CD4-positive, CD25-positive, alpha-beta regulatory T cell (primary cell): ENCODE measurements around the gene DCDC1. TPM values are rescaled to one million over a fixed set of nuclear protein-coding genes. Genes with fewer than 3 reads are reported as not detected.

Source experiments
- ATAC-seq, 2 donors: fragments of 150-1000 bp; cut with Tn5 transposase; one replicate each; pipeline ENCODE4 v1.10.0; 2021; ENCODE audit warnings: low read depth in 2 of 2, moderate number of reproducible peaks in 2 of 2, moderate library complexity in 1 of 2
- DNase-seq, 3 donors: peaks; one replicate each; pipeline versions ENCODE4 v3.0.0 to v3.0.0-alpha.2; 2012 to 2022; ENCODE audit warnings: mixed read lengths in 1 of 3
- H3K27ac ChIP-seq: one replicate; pipeline ENCODE4 v1.7.0; 2013; ENCODE audit warnings: mild to moderate bottlenecking, low read length; ENCODE audit not compliant: insufficient read depth, poor library complexity, severe bottlenecking
- H3K27me3 ChIP-seq: one replicate; pipeline ENCODE4 v1.7.0; 2013; ENCODE audit warnings: low read length; ENCODE audit not compliant: control insufficient read depth, insufficient read depth
- H3K36me3 ChIP-seq: one replicate; pipeline ENCODE4 v1.7.0; 2013; ENCODE audit warnings: mild to moderate bottlenecking, low read length, moderate library complexity; ENCODE audit not compliant: control insufficient read depth, insufficient read depth
- H3K4me1 ChIP-seq: 2 replicates; pipeline ENCODE4 v1.7.0; 2013; ENCODE audit warnings: mild to moderate bottlenecking, low read length; ENCODE audit not compliant: insufficient read depth, control insufficient read depth, poor library complexity, severe bottlenecking
- H3K4me3 ChIP-seq: one replicate; pipeline ENCODE4 v1.7.0; 2013; ENCODE audit warnings: low read depth, mild to moderate bottlenecking, low read length, moderate library complexity
- H3K9me3 ChIP-seq, 2 experiments: 1 replicate in 1 of 2; 2 replicates in 1 of 2; pipeline ENCODE4 v1.7.0; 2013; ENCODE audit warnings: low read length in 2 of 2, mild to moderate bottlenecking in 1 of 2, moderate library complexity in 1 of 2; ENCODE audit not compliant: control insufficient read depth in 2 of 2
- H3K27ac Mint-ChIP-seq, 3 donors: one replicate each; pipeline ENCODE4 v1.8.0; 2020 to 2022; ENCODE audit warnings: mild to moderate bottlenecking in 3 of 3, mixed read lengths in 3 of 3, moderate library complexity in 2 of 3
- H3K27me3 Mint-ChIP-seq: one replicate; pipeline ENCODE4 v1.8.0; 2022; ENCODE audit warnings: mild to moderate bottlenecking, mixed read lengths
- H3K36me3 Mint-ChIP-seq: one replicate; pipeline ENCODE4 v1.8.0; 2020; ENCODE audit warnings: mixed read lengths
- H3K4me1 Mint-ChIP-seq, 4 donors: one replicate each; pipeline ENCODE4 v1.8.0; 2020 to 2022; ENCODE audit warnings: mixed read lengths in 4 of 4, mild to moderate bottlenecking in 1 of 4
- H3K4me3 Mint-ChIP-seq, 4 donors: one replicate each; pipeline ENCODE4 v1.8.0; 2020 to 2022; ENCODE audit warnings: mild to moderate bottlenecking in 4 of 4, mixed read lengths in 4 of 4, moderate library complexity in 3 of 4
- H3K9me3 Mint-ChIP-seq, 7 donors: one replicate each; pipeline ENCODE4 v1.8.0; 2020 to 2022; ENCODE audit warnings: mixed read lengths in 7 of 7, mild to moderate bottlenecking in 3 of 7, moderate library complexity in 2 of 7
- polyA plus RNA-seq, 4 donors: library from polyadenylated mRNA; unstranded; fragments of 300-500 nt; fragmentation: Illumina TruSeq; gene quantifications; one replicate each; pipeline ENCODE4 v1.2.3, GENCODE V29; 2021
- total RNA-seq: library from RNA; stranded (reverse); gene quantifications from one replicate; pipeline ENCODE4 v1.2.3, GENCODE V29; 2022

DCDC1 gene
- total and polyA plus RNA-seq, 5 donors from 2014 or later, result not detected

DNA sequence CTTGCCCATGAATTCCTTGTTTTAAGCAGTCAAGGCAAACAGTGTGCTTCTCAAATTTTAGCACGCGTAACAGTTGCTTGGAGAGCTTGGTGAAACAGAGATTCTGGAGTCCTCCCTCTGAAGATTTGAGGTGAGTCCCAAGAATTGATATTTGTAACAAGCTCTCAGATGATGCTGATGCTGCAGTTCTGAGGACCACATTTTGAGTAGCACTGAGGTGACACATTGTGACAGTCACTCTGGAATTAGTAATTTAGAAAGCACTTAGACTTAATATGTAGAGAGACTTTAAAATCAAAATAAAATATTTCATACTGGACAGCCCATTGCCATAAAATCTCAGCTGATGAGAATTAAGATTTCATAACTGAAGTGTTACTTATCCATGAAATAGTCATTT is 38.7 kb upstream of the DCDC1 start:
- Mint-ChIP-seq H3K4me3 (no peak overlapping the region), H3K9me3 (peaks cover 0 to 3% (median 0%) of the 10 kb centered on the region in 7 donors), H3K27me3 (no peaks in the 10 kb centered on the region), H3K4me1 (peaks cover 0 to 11% (median 6%) of the 10 kb centered on the region in 4 donors), H3K27ac (no peak overlapping the region), H3K36me3 (peaks cover 15% of the 10 kb centered on the region)
- no peak for ATAC-seq
- Histone ChIP-seq H3K4me3 (no peak overlapping the region), H3K4me1 (no peaks in the 10 kb centered on the region), H3K27ac (no peak overlapping the region), H3K27me3 (no peaks in the 10 kb centered on the region), H3K36me3 (no peaks in the 10 kb centered on the region), H3K9me3 (no peaks in the 10 kb centered on the region)
- DNase-seq, result peak in 1 of 3 donors; percentile 1

DNA sequence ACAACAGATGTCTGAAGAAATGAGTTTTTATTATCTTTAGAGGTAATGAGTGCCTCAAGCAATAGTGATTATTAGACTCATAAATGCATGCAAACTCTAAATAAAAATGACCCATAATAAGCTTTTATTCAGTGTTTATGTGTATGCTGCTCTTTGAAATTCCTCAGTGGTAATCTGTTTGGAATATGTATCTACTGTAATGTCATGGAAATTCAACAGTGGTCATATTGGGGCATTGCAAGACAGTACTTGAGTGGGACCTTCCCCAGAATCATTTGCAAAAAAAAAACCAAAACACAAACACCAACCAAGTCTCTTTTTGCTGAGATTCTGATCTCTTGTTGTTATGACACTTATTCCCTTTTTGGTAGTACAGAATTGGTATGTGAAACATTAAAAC is 35.1 kb upstream of the DCDC1 start:
- peaks cover 0 to 5% (median 0%) of the 10 kb centered on the region in 7 donors for H3K9me3 Mint-ChIP-seq
- no peak for ATAC-seq

DNA sequence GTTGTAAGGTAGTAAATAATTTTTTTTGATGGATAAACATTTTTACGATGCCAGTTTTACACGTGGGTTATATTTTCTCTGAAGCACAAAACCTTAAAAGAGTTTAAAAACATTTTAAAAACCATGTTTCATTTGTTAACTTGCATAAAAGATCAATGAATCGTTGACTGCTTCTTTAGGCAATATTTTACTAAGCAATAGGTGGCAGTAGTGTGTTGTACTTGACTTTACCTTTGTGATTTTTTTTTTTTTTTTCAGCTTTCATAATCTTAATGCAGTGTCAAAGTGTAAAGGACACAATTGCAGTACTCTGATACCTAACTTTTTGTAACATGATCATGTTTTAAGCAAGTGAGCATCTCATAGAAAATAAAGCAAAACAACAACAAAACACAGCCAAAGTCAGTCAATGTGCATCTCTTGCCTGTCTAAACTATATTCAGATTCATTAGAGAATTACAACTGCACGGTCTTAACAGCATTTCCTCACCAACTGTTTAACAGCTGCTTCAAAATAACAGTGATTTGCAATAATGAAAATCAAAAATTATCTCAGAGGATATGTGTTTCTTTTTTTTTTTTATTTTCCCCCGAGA is 27.8 kb upstream of the DCDC1 start:
- H3K4me3 Mint-ChIP-seq, result no peak overlapping the region
- Histone ChIP-seq H3K27me3 (no peaks in the 10 kb centered on the region), H3K4me1 (no peaks in the 10 kb centered on the region), H3K36me3 (no peaks in the 10 kb centered on the region), H3K9me3 (no peaks in the 10 kb centered on the region), H3K4me3 (no peak overlapping the region), H3K27ac (no peak overlapping the region)
- peak in 2 of 3 donors; percentile 30 to 33 for DNase-seq
- H3K36me3 Mint-ChIP-seq, result peaks cover 25% of the 10 kb centered on the region
- no peak for ATAC-seq
- peaks cover 0 to 5% (median 0%) of the 10 kb centered on the region in 7 donors for H3K9me3 Mint-ChIP-seq
- H3K27ac Mint-ChIP-seq, result no peak overlapping the region
- no peaks in the 10 kb centered on the region for H3K27me3 Mint-ChIP-seq
- peaks cover 0 to 11% (median 5%) of the 10 kb centered on the region in 4 donors for H3K4me1 Mint-ChIP-seq

More for the DNA sequence above, 35.1 kb upstream of the DCDC1 start:
- no peak overlapping the region for H3K4me3 ChIP-seq
- H3K27me3 ChIP-seq, result no peaks in the 10 kb centered on the region
- H3K27ac Mint-ChIP-seq, result no peak overlapping the region
- H3K9me3 ChIP-seq, result no peaks in the 10 kb centered on the region
- no peaks in the 10 kb centered on the region for H3K27me3 Mint-ChIP-seq
- H3K4me3 Mint-ChIP-seq, result no peak overlapping the region
- no peak overlapping the region for H3K27ac ChIP-seq
- DNase-seq, result no peak
- H3K36me3 Mint-ChIP-seq, result peaks cover 28% of the 10 kb centered on the region
- H3K36me3 ChIP-seq, result no peaks in the 10 kb centered on the region
- H3K4me1 Mint-ChIP-seq, result peaks cover 0 to 6% (median 4%) of the 10 kb centered on the region in 4 donors
- H3K4me1 ChIP-seq, result no peaks in the 10 kb centered on the region

DNA sequence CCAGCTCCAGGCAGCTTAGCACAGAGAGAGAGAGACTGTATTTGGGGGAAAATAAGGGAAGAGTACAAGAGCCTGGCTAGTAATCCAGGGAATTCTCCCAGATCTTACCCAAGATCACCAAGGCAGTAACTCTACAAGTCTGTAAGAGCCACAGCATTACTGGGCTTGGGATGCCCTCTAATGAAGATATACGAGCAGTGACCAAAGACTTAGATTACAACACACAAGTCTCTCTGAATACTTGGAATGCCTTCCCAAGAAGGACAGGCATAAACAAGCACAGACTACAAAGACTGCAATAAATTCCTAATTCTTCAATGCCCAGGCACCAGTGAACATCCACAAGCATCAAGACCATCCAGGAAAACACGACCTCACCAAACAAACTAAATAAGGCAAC is 17.8 kb upstream of the DCDC1 start:
- Histone ChIP-seq H3K4me3 (no peak overlapping the region), H3K27me3 (no peaks in the 10 kb centered on the region), H3K27ac (no peak overlapping the region), H3K4me1 (no peaks in the 10 kb centered on the region), H3K9me3 (no peaks in the 10 kb centered on the region), H3K36me3 (no peaks in the 10 kb centered on the region)
- H3K27me3 Mint-ChIP-seq, result no peaks in the 10 kb centered on the region
- ATAC-seq (no peak), DNase-seq (no peak)
- no peak overlapping the region for H3K4me3 Mint-ChIP-seq
- H3K36me3 Mint-ChIP-seq, result peaks cover 8% of the 10 kb centered on the region
- H3K27ac Mint-ChIP-seq, result peak overlapping the region in 1 of 3 donors; percentile 68
- peaks cover 0 to 4% (median 0%) of the 10 kb centered on the region in 7 donors for H3K9me3 Mint-ChIP-seq
- peaks cover 0 to 10% (median 5%) of the 10 kb centered on the region in 4 donors for H3K4me1 Mint-ChIP-seq

GRCh38 chr11:31383116-31383515 is 13.6 kb upstream of the DCDC1 start:
- Mint-ChIP-seq H3K36me3 (peaks cover 3% of the 10 kb centered on the region), H3K4me1 (peaks cover 0 to 12% (median 6%) of the 10 kb centered on the region in 4 donors), H3K27ac (no peak overlapping the region), H3K4me3 (no peak overlapping the region), H3K9me3 (peaks cover 0 to 2% (median 0%) of the 10 kb centered on the region in 7 donors), H3K27me3 (no peaks in the 10 kb centered on the region)
- Histone ChIP-seq H3K36me3 (no peaks in the 10 kb centered on the region), H3K27ac (no peak overlapping the region), H3K4me1 (no peaks in the 10 kb centered on the region), H3K4me3 (no peak overlapping the region), H3K9me3 (no peaks in the 10 kb centered on the region), H3K27me3 (no peaks in the 10 kb centered on the region)
- ATAC-seq (no peak), DNase-seq (no peak)

DNA sequence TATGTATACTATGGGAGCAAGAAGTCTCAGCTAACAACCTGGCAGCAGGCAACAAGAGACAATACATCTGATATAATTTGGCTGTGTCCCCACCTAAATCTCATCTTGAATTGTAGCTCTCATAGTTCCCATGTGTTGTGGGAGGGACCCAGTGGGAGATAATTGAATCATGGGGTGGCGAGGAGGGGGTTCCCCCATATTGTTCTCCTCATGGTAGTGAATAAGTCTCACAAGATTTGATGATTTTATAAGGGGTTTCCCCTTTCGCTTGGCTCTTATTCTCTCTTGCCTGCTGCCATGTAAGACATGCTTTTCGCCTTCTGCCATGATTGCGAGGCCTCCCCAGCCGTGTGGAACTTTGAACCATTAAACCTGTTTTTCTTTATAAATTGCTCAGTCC is 6.3 kb upstream of the DCDC1 start:
- Mint-ChIP-seq H3K27me3 (no peaks in the 10 kb centered on the region), H3K36me3 (peaks cover 13% of the 10 kb centered on the region), H3K9me3 (no peaks in the 10 kb centered on the region), H3K27ac (no peak overlapping the region), H3K4me1 (peaks cover 24 to 50% (median 36%) of the 10 kb centered on the region in 4 donors), H3K4me3 (no peak overlapping the region)
- DNase-seq, result no peak
- Histone ChIP-seq H3K9me3 (no peaks in the 10 kb centered on the region), H3K27me3 (no peaks in the 10 kb centered on the region), H3K27ac (no peak overlapping the region), H3K36me3 (peaks cover 6% of the 10 kb centered on the region), H3K4me3 (no peak overlapping the region), H3K4me1 (peaks cover 7% of the 10 kb centered on the region)
- no peak for ATAC-seq

DNA sequence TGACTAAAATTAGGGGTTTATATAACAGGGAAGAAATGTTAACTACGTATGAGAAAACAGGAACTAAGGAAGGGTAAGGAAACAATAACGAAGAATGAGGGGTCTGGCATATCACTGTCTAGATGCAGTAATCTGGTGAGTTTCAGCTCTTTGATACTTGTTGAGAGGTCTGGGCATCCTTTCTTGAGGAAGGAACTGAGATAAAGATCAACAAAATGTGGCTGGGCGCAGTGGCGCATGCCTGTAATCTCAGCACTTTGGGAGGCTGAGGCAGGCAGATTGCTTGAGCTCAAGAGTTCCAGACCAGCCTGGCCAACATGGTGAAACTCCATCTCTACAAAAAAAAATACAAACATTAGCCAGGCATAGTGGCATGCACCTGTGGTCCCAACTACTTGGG is 2.7 kb downstream of the DCDC1 start:
- peaks cover 14 to 43% (median 29%) of the 10 kb centered on the region in 4 donors for H3K4me1 Mint-ChIP-seq
- no peak for ATAC-seq

GRCh38 chr11:31361743-31362142 is 7.8 kb downstream of the DCDC1 start:
- no peak overlapping the region for H3K27ac ChIP-seq
- Mint-ChIP-seq H3K27ac (peak overlapping the region in 1 of 3 donors; percentile 74), H3K4me1 (peaks cover 0 to 15% (median 6%) of the 10 kb centered on the region in 4 donors), H3K4me3 (no peak overlapping the region), H3K36me3 (no peaks in the 10 kb centered on the region), H3K9me3 (no peaks in the 10 kb centered on the region), H3K27me3 (peaks cover 32% of the 10 kb centered on the region)
- DNase-seq (no peak), ATAC-seq (no peak)
- H3K9me3 ChIP-seq, result no peaks in the 10 kb centered on the region
- peaks cover 6% of the 10 kb centered on the region for H3K27me3 ChIP-seq
- peaks cover 6% of the 10 kb centered on the region for H3K4me1 ChIP-seq
- H3K4me3 ChIP-seq, result no peak overlapping the region
- H3K36me3 ChIP-seq, result no peaks in the 10 kb centered on the region

More for the DNA sequence above, 2.7 kb downstream of the DCDC1 start:
- Mint-ChIP-seq H3K27ac (peak overlapping the region in 1 of 3 donors; percentile 26), H3K4me3 (peak overlapping the region in 2 of 4 donors; percentile 35 to 47), H3K36me3 (no peaks in the 10 kb centered on the region), H3K27me3 (peaks cover 44% of the 10 kb centered on the region), H3K9me3 (no peaks in the 10 kb centered on the region)
- Histone ChIP-seq H3K4me3 (peak overlapping the region; percentile 29), H3K27me3 (peaks cover 9% of the 10 kb centered on the region), H3K9me3 (no peaks in the 10 kb centered on the region), H3K27ac (no peak overlapping the region), H3K36me3 (no peaks in the 10 kb centered on the region), H3K4me1 (peaks cover 32% of the 10 kb centered on the region)
- DNase-seq, result peak in 2 of 3 donors; percentile 25 to 34
